SK-N-MC (cell line): Measurements from ENCODE around the gene F2RL1.

ENCODE experiments used
- DNase-seq: peaks from one replicate; pipeline ENCODE4 v3.0.0-alpha.2; 2011; ENCODE audit warnings: low read depth, low spot score
- H3K27ac ChIP-seq: fragments of 200-600 bp; sonication (generic); 2 replicates; pipeline ENCODE4 v1.5.1; 2016; ENCODE audit warnings: mixed run types
- H3K36me3 ChIP-seq: fragments of 200-600 bp; sonication (generic); 2 replicates; pipeline ENCODE4 v1.6.1; 2017; ENCODE audit warnings: antibody characterized with exemption, low read length, mixed read lengths; ENCODE audit not compliant: insufficient read depth
- H3K4me3 ChIP-seq: fragments of 200-600 bp; sonication (generic); 2 replicates; pipeline ENCODE4 v1.5.1; 2016
- H3K9ac ChIP-seq: fragments of 200-600 bp; sonication (generic); 2 replicates; pipeline ENCODE4 v1.8.0; 2017; ENCODE audit warnings: mixed run types, mixed read lengths; ENCODE audit not compliant: insufficient read length
- H3K9me3 ChIP-seq: fragments of 200-600 bp; sonication (generic); 2 replicates; pipeline ENCODE4 v1.6.1; 2017; ENCODE audit warnings: low read depth, mild to moderate bottlenecking, antibody characterized with exemption, low read length, moderate library complexity, mixed read lengths
- EZH2 ChIP-seq: fragments of 200-600 bp; sonication (generic); IDR thresholded peaks from one replicate; pipeline ENCODE4 v1.6.1; 2017; ENCODE audit warnings: antibody characterized with exemption
- FOXP2 ChIP-seq: optimal IDR thresholded peaks from 2 replicates; pipeline ENCODE3; 2011; ENCODE audit warnings: mild to moderate bottlenecking, moderate library complexity; ENCODE audit not compliant: insufficient read depth; ENCODE audit errors: extremely low read length, control extremely low read depth
- POLR2AphosphoS5 ChIP-seq: IDR thresholded peaks from 2 replicates; pipeline ENCODE4 v1.6.1; 2012; ENCODE audit warnings: mild to moderate bottlenecking, low read depth, low read length, borderline replicate concordance

F2RL1 gene

DNA sequence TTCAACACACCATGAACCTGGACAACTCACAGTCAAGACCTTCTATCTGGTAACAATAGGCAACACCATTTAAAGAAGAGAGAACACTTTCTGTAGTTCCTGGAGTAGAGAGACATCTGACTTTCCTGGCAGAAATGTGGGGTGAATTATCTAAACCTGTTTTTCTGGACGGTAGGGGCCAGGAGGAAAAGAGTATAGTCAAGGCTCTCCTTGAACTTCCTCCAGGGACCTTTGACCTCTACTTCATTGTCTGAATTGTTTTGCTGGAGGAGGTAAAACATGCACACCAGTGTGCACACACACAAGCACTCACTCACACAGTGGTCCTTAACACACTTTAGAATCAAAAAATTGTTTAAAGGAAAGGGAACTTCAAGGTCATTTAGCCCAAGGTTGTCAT, 44.2 kb downstream of the F2RL1 start:
- DNase-seq, result no peak
- Histone ChIP-seq H3K36me3 (no peaks in the 10 kb centered on the region), H3K4me3 (no peak overlapping the region), H3K9ac (no peak overlapping the region), H3K9me3 (no peaks in the 10 kb centered on the region), H3K27ac (no peak overlapping the region)
- TF ChIP-seq EZH2 (no peak), POLR2AphosphoS5 (no peak), FOXP2 (no peak)

DNA sequence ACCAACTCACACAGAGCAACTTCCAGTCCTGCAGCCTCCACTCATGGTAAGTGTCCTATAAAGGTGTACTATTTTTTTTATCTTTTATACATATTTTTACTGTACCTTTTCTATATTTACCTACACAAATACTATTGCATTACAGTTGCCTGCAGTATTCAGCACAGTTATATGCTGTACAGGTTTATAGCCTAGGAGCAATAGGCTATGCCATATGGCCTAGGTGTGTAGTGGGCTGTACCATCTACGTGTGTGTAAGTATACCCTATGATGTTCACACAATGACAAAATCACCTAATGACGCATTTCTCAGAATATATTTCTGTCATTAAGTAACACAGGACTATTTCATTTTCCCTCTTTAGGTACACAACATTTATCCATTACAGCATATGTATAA, 47.7 kb downstream of the F2RL1 start:
- no peaks in the 10 kb centered on the region for H3K36me3 ChIP-seq
- no peak overlapping the region for H3K4me3 ChIP-seq
- no peaks in the 10 kb centered on the region for H3K9me3 ChIP-seq
- H3K9ac ChIP-seq, result no peak overlapping the region
- no peak for DNase-seq
- no peak for TF ChIP-seq EZH2
- no peak for TF ChIP-seq POLR2AphosphoS5
- TF ChIP-seq FOXP2, result no peak
- H3K27ac ChIP-seq, result no peak overlapping the region

DNA sequence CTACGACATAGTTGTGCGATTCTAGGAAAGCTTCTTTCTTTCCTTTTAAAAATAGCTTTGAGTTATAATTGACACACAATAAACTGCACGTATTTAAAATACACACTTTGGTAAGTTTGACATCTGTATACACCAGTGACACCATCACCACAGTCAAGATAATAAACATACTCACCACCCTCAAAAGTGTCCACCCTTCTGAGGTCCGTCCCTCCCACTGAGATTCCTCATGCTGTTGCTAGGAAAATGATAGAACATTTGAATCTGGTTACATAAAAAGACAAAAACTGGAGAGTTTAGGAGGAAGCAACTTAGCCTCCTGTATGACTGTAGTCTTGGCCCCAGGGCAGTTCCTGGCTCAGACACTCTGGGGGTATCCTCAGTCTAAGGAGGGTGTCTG, 48.2 kb downstream of the F2RL1 start:
- Histone ChIP-seq H3K9ac (no peak overlapping the region), H3K27ac (no peak overlapping the region), H3K4me3 (no peak overlapping the region), H3K36me3 (no peaks in the 10 kb centered on the region), H3K9me3 (no peaks in the 10 kb centered on the region)
- no peak for DNase-seq
- TF ChIP-seq FOXP2 (no peak), EZH2 (no peak), POLR2AphosphoS5 (no peak)

DNA sequence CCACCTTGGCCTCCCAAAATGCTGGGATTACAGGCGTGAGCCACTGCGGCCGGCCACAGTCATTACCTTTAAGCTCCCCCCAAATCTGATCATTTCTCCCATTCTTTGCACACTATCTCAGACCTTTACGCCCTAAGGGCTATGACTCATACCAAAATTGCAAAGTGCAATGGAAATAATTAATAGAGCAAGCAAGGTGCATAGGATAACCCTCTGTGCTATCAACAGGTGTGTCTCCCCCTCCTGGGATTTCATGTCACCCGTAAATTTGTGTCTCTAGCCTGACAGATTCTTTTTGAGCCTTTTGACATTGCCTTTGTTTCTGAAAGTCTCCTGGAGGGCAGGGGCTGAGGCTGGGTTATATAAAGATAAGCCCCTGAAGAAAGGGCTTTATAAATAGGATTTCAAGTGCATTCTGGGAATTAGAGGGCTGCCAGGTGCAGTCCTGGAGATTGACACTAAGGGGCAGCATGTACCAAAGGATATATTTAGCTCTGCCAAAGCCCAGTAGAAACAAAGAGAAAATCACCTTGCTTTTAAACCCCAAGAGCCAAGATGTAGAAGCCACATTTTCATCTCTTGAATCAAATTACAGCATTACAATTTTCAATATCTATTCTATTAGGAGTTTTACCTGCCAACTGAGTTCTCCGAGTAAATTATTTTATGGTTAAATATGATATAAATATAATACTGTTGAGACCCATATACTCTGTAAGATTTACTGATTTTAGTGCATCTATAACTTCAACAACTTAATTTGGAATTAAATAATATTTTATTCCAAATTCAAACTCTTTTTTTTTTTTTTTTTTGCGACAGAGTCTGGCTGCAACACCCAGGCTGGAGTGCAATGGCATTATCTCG, 49.2 kb downstream of the F2RL1 start:
- no peak for TF ChIP-seq POLR2AphosphoS5
- no peak for TF ChIP-seq EZH2
- no peak for TF ChIP-seq FOXP2
- Histone ChIP-seq H3K9ac (no peak overlapping the region), H3K36me3 (no peaks in the 10 kb centered on the region), H3K27ac (no peak overlapping the region), H3K4me3 (no peak overlapping the region), H3K9me3 (no peaks in the 10 kb centered on the region)
- DNase-seq, result peak; percentile 67

DNA sequence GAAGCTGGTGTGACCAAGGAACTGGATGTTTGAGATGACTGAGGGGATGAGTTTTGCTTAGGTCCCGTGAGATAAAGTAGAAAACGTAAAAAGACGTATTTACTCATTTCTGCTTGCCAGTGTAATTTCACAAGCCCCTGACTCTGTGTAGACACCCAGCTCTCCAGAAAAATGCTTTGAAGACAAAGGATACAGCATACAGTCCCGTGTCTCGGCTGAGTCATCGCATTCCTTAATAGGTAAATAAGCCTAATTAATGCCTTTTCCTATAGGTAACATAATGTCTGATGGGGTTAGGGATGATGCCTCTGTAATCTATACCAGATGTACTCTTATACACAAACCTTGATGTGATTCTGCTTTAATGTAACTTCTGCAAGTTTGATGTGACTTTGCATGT, 51.2 kb downstream of the F2RL1 start:
- no peak for DNase-seq
- TF ChIP-seq EZH2, result no peak
- TF ChIP-seq POLR2AphosphoS5, result no peak
- no peak for TF ChIP-seq FOXP2
- Histone ChIP-seq H3K9ac (no peak overlapping the region), H3K36me3 (no peaks in the 10 kb centered on the region), H3K27ac (no peak overlapping the region), H3K9me3 (no peaks in the 10 kb centered on the region), H3K4me3 (no peak overlapping the region)

GRCh38 chr5:76874088-76874581, 55.3 kb downstream of the F2RL1 start:
- Histone ChIP-seq H3K9ac (no peak overlapping the region), H3K4me3 (no peak overlapping the region)
- no peak for DNase-seq

More at GRCh38 chr5:76874088-76874581, 55.3 kb downstream of the F2RL1 start:
- no peaks in the 10 kb centered on the region for H3K36me3 ChIP-seq
- H3K27ac ChIP-seq, result no peak overlapping the region
- no peaks in the 10 kb centered on the region for H3K9me3 ChIP-seq
- no peak for TF ChIP-seq FOXP2
- TF ChIP-seq POLR2AphosphoS5, result no peak
